ENCODE measurements around the gene SND1. TPM values are rescaled to one million over a fixed set of nuclear protein-coding genes. Genes with fewer than 3 reads are reported as not detected.

Gene SND1
- total and polyA plus RNA-seq, 2 donors (not counting 1 experiment from before 2014, with no cell fraction given), result 44.4 to 165 TPM

DNA sequence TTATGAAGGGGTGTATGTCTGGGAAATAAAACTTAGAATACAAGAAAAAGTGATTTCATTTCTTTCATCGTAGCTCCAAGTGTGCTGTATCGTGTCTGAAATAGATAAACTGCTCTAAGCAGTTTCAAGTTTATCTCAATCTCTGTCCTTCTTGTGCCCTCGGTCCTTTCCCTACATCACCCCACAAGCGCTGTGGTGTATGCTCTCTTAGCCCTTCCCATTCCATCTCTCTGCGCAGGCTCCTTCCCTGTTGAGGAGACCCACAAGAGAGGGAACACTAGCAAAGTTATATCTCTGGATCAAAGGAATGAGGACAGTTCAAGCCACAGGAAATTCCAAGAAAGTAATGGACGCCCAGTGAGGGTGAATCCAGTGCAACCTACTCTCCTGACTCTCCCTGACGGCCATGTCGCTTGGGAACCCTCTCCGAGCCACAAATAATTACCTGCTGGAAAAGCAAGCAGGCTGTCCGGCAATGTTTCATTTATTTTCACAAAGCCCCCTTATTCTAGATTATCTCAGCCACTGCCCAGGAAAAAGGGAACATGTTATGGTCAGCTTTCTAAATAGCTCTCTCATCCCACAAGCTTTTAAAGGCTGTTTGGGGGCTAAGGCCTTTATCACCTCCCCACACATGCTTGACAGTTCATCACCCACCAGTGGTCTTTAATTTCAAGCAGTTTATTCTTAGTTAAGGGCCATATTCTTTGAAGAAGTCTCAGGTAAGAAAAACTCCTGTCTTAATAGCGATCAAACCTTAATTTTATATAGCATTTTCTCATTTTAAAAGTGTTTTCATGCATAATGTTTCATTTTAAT lies 344.5 kb downstream of the SND1 start:
- no peak overlapping the region for H3K27ac Mint-ChIP-seq
- no peaks in the 10 kb centered on the region for H3K9me3 ChIP-seq (ENCODE audit: control extremely low read depth in 1 of 3, control insufficient read depth in 2 of 3, insufficient read depth in 1 of 3, low read length in 2 of 3)
- H3K4me1 ChIP-seq (ENCODE audit: control insufficient read depth in 2 of 2, insufficient read depth in 2 of 2, low read length in 2 of 2), result peaks cover 5 to 7% of the 10 kb centered on the region in 2 donors
- ChIA-PET POLR2A (no interaction called here), CTCF (interaction anchor here (0.5 kb wide), 1 partner anchor 75 kb away, joined by 6 read pairs; no protein-coding TSS in a partner anchor)
- H3K36me3 ChIP-seq (replicated peaks in 1 of 2; ENCODE audit: control extremely low read depth in 1 of 2, control insufficient read depth in 1 of 2, extremely low read depth in 1 of 2, insufficient read depth in 2 of 2, low read length in 1 of 2), result peaks cover 4 to 32% of the 10 kb centered on the region in 2 experiments
- H3K9ac ChIP-seq (ENCODE audit: low read length), result no peak overlapping the region
- no peak for DNase-seq
- H3K79me2 ChIP-seq (ENCODE audit: control insufficient read depth, insufficient read depth, low read length), result peaks cover 4% of the 10 kb centered on the region
- no peaks in the 10 kb centered on the region for H3K27me3 ChIP-seq (replicated peaks in 1 of 4; ENCODE audit: control extremely low read depth in 1 of 4, control insufficient read depth in 3 of 4, insufficient read depth in 4 of 4, low read length in 3 of 4)
- H3K4me3 Mint-ChIP-seq, result no peak overlapping the region
- H3K4me2 ChIP-seq (replicated peaks; ENCODE audit: low read depth, low read length, poor library complexity, severe bottlenecking), result no peak overlapping the region
- no peak overlapping the region for H3K27ac ChIP-seq (ENCODE audit: low read length in 2 of 2)
- no peak overlapping the region for H2AFZ ChIP-seq (ENCODE audit: insufficient read depth, low read depth, low read length, poor library complexity, severe bottlenecking)
- H3K9me3 Mint-ChIP-seq (ENCODE audit: insufficient read depth), result no peaks in the 10 kb centered on the region
- H3K4me1 Mint-ChIP-seq, result peaks cover 21% of the 10 kb centered on the region
- 98% methylated on average over 9 of the region's 11 CpGs for WGBS (ENCODE audit: insufficient coverage)
- no peak for ATAC-seq (ENCODE audit: low read depth)
- intact Hi-C loops (cut with micrococcal nuclease), result no loop called here
- H3K27me3 Mint-ChIP-seq, result no peaks in the 10 kb centered on the region
- TF ChIP-seq CTCF (IDR thresholded peaks at IDR 0.05), result no peak
- no peak for TF ChIP-seq EZH2 (IDR thresholded peaks at IDR 0.05; ENCODE audit: borderline replicate concordance, insufficient read depth, low read depth, low read length, poor library complexity, severe bottlenecking)
- H4K20me1 ChIP-seq (ENCODE audit: control insufficient read depth, insufficient read depth, low read length, poor library complexity, severe bottlenecking), result no peaks in the 10 kb centered on the region
- no peak overlapping the region for H3K4me3 ChIP-seq (ENCODE audit: control extremely low read depth in 1 of 5, extremely low read depth in 1 of 5, insufficient read depth in 1 of 5, low read depth in 2 of 5, low read length in 4 of 5)

DNA sequence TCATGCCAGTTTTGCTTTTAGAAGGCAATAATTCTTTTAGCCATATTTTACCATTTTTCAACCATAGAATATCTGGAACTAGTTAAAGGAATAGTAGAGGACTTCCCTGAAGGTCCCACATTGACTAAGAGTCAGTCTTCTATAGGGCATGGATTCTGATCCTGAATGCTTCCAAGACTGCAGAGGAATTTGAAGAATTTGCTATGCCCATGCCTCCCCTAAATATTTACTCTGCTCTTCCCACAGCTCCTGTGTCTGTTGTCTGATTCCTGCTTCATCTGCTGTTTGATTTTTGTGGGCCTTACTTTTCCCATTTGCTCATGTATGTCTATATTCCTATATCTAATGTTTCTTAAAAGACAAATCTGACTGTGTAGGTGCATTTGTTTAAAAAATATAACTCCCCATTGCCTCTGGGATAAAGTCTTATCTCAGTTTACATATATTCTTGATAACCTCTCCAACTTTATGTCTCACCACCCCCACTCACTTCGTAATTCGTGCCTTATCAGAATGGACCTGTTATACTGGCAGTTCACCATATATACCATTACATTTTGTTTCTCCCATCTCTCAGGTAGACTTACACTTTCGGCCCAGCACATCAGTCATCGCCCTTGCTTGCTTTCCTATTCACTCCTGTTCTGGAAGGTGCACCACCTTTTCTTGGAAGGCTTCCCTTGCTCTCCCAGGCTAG lies 345.4 kb downstream of the SND1 start:
- Histone ChIP-seq H3K79me2 (ENCODE audit: control insufficient read depth, insufficient read depth, low read length) (peaks cover 4% of the 10 kb centered on the region), H4K20me1 (ENCODE audit: control insufficient read depth, insufficient read depth, low read length, poor library complexity, severe bottlenecking) (no peaks in the 10 kb centered on the region), H3K9me3 (ENCODE audit: control extremely low read depth in 1 of 3, control insufficient read depth in 2 of 3, insufficient read depth in 1 of 3, low read length in 2 of 3) (no peaks in the 10 kb centered on the region), H3K27me3 (replicated peaks in 1 of 4; ENCODE audit: control extremely low read depth in 1 of 4, control insufficient read depth in 3 of 4, insufficient read depth in 4 of 4, low read length in 3 of 4) (no peaks in the 10 kb centered on the region), H3K36me3 (replicated peaks in 1 of 2; ENCODE audit: control extremely low read depth in 1 of 2, control insufficient read depth in 1 of 2, extremely low read depth in 1 of 2, insufficient read depth in 2 of 2, low read length in 1 of 2) (peaks cover 4 to 23% of the 10 kb centered on the region in 2 experiments), H3K27ac (ENCODE audit: low read length in 2 of 2) (no peak overlapping the region), H3K4me3 (ENCODE audit: control extremely low read depth in 1 of 5, extremely low read depth in 1 of 5, insufficient read depth in 1 of 5, low read depth in 2 of 5, low read length in 4 of 5) (no peak overlapping the region), H3K4me2 (replicated peaks; ENCODE audit: low read depth, low read length, poor library complexity, severe bottlenecking) (no peak overlapping the region), H3K4me1 (ENCODE audit: control insufficient read depth in 2 of 2, insufficient read depth in 2 of 2, low read length in 2 of 2) (peaks cover 5 to 11% of the 10 kb centered on the region in 2 donors), H3K9ac (ENCODE audit: low read length) (no peak overlapping the region), H2AFZ (ENCODE audit: insufficient read depth, low read depth, low read length, poor library complexity, severe bottlenecking) (no peak overlapping the region)
- POLR2A ChIA-PET, result no interaction called here
- Mint-ChIP-seq H3K4me3 (no peak overlapping the region), H3K27me3 (no peaks in the 10 kb centered on the region), H3K27ac (no peak overlapping the region), H3K4me1 (peaks cover 27% of the 10 kb centered on the region), H3K9me3 (ENCODE audit: insufficient read depth) (no peaks in the 10 kb centered on the region)
- DNase-seq, result no peak
- CTCF ChIA-PET, result no interaction called here
- ATAC-seq (ENCODE audit: low read depth), result no peak
- intact Hi-C loops (cut with micrococcal nuclease), result no loop called here
- WGBS (ENCODE audit: insufficient coverage), result 100% methylated on average over 4 of the region's 4 CpGs
- TF ChIP-seq CTCF (IDR thresholded peaks at IDR 0.05) (no peak), EZH2 (IDR thresholded peaks at IDR 0.05; ENCODE audit: borderline replicate concordance, insufficient read depth, low read depth, low read length, poor library complexity, severe bottlenecking) (no peak)

All from B cell (primary cell).